ENCODE data around the gene C2CD4C.

The C2CD4C gene

DNA sequence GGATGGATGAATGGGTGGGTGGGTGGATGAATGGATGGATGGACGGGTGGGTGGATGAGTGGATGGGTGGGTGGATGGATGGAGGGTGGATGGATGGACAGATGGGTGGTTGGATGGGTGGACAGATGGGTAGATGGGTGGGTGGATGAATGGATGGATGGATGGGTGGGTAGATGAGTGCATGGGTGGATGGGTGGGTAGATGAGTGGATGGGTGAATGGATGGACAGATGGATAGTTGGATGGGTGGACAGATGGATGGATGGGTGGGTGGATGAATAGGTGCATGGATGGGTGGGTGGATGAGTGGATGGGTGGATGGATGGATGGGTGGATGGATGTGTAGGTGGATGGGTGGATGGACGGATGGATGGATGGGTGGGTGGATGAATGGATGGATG is 34.1 kb upstream of the C2CD4C start:
- no peaks in the 10 kb centered on the region for H3K36me3 ChIP-seq (ENCODE audit: insufficient read depth, insufficient read length, low read length)
- no peak overlapping the region for H3K4me3 ChIP-seq (ENCODE audit: insufficient read length, low read depth)
- H3K9me3 ChIP-seq (ENCODE audit: insufficient read depth, low read length), result no peaks in the 10 kb centered on the region
- H3K9ac ChIP-seq (ENCODE audit: insufficient read length, low read depth), result no peak overlapping the region
- DNase-seq (ENCODE audit: low read depth, low spot score), result no peak
- no peaks in the 10 kb centered on the region for H3K27me3 ChIP-seq (ENCODE audit: insufficient read depth, insufficient read length)
- TF ChIP-seq SUZ12 (IDR thresholded peaks at IDR 0.05; ENCODE audit: extremely low read depth, insufficient read depth, insufficient read length) (no peak), ZNF274 (IDR thresholded peaks at IDR 0.05; ENCODE audit: low read depth, low read length) (no peak), YY1 (IDR thresholded peaks at IDR 0.05; ENCODE audit: insufficient read depth, insufficient read length) (no peak)
- peaks cover 12% of the 10 kb centered on the region for H3K4me1 ChIP-seq (ENCODE audit: insufficient read depth, insufficient read length)

DNA sequence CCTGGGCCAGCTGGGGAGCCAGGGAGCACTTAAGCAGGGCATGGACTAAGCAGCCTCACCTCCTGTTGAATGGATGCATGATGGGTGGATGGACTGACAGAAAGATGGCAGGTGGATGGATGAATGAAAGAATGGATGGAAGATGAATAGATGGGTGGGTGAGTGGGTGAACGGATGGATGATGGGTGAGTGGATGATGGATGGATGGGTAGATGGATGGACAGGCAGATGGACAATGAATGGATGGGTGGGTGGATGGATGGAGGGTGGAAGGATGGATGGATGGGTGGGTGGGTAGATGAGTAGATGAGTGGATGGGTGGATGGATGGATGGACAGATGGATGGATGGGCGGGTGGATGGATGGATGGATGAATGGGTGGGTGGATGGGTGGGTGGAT is 33.1 kb upstream of the C2CD4C start:
- H3K4me1 ChIP-seq (ENCODE audit: insufficient read depth, insufficient read length), result peaks cover 12% of the 10 kb centered on the region
- H3K9me3 ChIP-seq (ENCODE audit: insufficient read depth, low read length), result no peaks in the 10 kb centered on the region
- peaks cover 2% of the 10 kb centered on the region for H3K36me3 ChIP-seq (ENCODE audit: insufficient read depth, insufficient read length, low read length)
- H3K4me3 ChIP-seq (ENCODE audit: insufficient read length, low read depth), result no peak overlapping the region
- no peak for DNase-seq (ENCODE audit: low read depth, low spot score)
- no peaks in the 10 kb centered on the region for H3K27me3 ChIP-seq (ENCODE audit: insufficient read depth, insufficient read length)
- TF ChIP-seq SUZ12 (IDR thresholded peaks at IDR 0.05; ENCODE audit: extremely low read depth, insufficient read depth, insufficient read length) (no peak), ZNF274 (IDR thresholded peaks at IDR 0.05; ENCODE audit: low read depth, low read length) (no peak), YY1 (IDR thresholded peaks at IDR 0.05; ENCODE audit: insufficient read depth, insufficient read length) (no peak)
- H3K9ac ChIP-seq (ENCODE audit: insufficient read length, low read depth), result no peak overlapping the region

- H3K4me1 ChIP-seq (ENCODE audit: insufficient read depth, insufficient read length), result peaks cover 16% of the 10 kb centered on the region
- H3K4me3 ChIP-seq (ENCODE audit: insufficient read length, low read depth), result no peak overlapping the region
- no peak overlapping the region for H3K9ac ChIP-seq (ENCODE audit: insufficient read length, low read depth)
- H3K27me3 ChIP-seq (ENCODE audit: insufficient read depth, insufficient read length), result no peaks in the 10 kb centered on the region
- no peaks in the 10 kb centered on the region for H3K9me3 ChIP-seq (ENCODE audit: insufficient read depth, low read length)
- TF ChIP-seq ZNF274 (IDR thresholded peaks at IDR 0.05; ENCODE audit: low read depth, low read length) (no peak), SUZ12 (IDR thresholded peaks at IDR 0.05; ENCODE audit: extremely low read depth, insufficient read depth, insufficient read length) (no peak), YY1 (IDR thresholded peaks at IDR 0.05; ENCODE audit: insufficient read depth, insufficient read length) (no peak)
- peaks cover 6% of the 10 kb centered on the region for H3K36me3 ChIP-seq (ENCODE audit: insufficient read depth, insufficient read length, low read length)
- DNase-seq (ENCODE audit: low read depth, low spot score), result no peak
Observed at GRCh38 chr19:441213-441836, 32.4 kb upstream of the C2CD4C start.

GRCh38 chr19:440391-441212 is 31.7 kb upstream of the C2CD4C start:
- Histone ChIP-seq H3K4me1 (ENCODE audit: insufficient read depth, insufficient read length) (peaks cover 21% of the 10 kb centered on the region), H3K9ac (ENCODE audit: insufficient read length, low read depth) (no peak overlapping the region), H3K36me3 (ENCODE audit: insufficient read depth, insufficient read length, low read length) (peaks cover 8% of the 10 kb centered on the region), H3K4me3 (ENCODE audit: insufficient read length, low read depth) (no peak overlapping the region), H3K9me3 (ENCODE audit: insufficient read depth, low read length) (no peaks in the 10 kb centered on the region), H3K27me3 (ENCODE audit: insufficient read depth, insufficient read length) (no peaks in the 10 kb centered on the region)
- TF ChIP-seq SUZ12 (IDR thresholded peaks at IDR 0.05; ENCODE audit: extremely low read depth, insufficient read depth, insufficient read length) (no peak), ZNF274 (IDR thresholded peaks at IDR 0.05; ENCODE audit: low read depth, low read length) (no peak), YY1 (IDR thresholded peaks at IDR 0.05; ENCODE audit: insufficient read depth, insufficient read length) (no peak)
- no peak for DNase-seq (ENCODE audit: low read depth, low spot score)

DNA sequence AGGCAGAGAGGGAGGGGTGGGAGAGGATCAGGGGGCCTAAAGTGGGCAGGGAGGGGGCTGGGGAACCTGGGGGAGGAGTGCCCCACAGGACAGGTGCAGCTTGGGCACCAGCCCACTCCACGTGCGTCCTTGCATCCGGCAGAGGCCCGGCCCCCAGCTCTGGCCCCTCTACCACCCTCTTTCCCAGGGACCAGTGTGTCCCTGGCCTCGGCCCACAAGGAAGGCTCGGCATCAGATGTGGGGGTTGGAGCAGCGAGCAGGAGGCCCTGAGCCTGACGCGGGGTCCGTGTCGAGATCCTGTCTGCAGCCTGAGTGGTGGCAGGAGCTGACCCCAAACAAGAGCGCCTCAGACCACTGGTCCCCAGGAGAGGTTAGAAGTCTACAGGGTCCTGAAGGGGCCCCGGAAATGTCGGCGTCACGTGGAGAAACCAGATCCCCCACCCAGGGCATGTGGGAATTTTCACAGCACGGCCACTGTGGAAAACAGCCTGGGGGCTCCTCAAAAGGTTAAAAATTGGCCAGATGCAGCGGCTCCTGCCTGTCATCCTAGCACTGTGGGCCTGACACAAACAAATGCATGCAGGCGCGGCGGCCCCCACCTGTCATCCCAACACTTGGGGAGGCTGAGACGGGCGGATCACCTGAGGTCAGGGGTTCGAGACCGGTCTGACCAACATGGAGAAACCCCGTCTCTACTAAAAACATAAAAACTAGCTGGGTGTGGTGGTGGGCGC is 30.4 kb upstream of the C2CD4C start:
- Histone ChIP-seq H3K4me1 (ENCODE audit: insufficient read depth, insufficient read length) (peaks cover 21% of the 10 kb centered on the region), H3K9me3 (ENCODE audit: insufficient read depth, low read length) (0 out of 2 replicates have a peak, but pooled peaks cover under 1% of the 10 kb centered on the region), H3K9ac (ENCODE audit: insufficient read length, low read depth) (no peak overlapping the region), H3K4me3 (ENCODE audit: insufficient read length, low read depth) (no peak overlapping the region), H3K27me3 (ENCODE audit: insufficient read depth, insufficient read length) (no peaks in the 10 kb centered on the region), H3K36me3 (ENCODE audit: insufficient read depth, insufficient read length, low read length) (peaks cover 11% of the 10 kb centered on the region)
- no peak for TF ChIP-seq YY1 (IDR thresholded peaks at IDR 0.05; ENCODE audit: insufficient read depth, insufficient read length)
- no peak for TF ChIP-seq ZNF274 (IDR thresholded peaks at IDR 0.05; ENCODE audit: low read depth, low read length)
- no peak for TF ChIP-seq SUZ12 (IDR thresholded peaks at IDR 0.05; ENCODE audit: extremely low read depth, insufficient read depth, insufficient read length)
- no peak for DNase-seq (ENCODE audit: low read depth, low spot score)

DNA sequence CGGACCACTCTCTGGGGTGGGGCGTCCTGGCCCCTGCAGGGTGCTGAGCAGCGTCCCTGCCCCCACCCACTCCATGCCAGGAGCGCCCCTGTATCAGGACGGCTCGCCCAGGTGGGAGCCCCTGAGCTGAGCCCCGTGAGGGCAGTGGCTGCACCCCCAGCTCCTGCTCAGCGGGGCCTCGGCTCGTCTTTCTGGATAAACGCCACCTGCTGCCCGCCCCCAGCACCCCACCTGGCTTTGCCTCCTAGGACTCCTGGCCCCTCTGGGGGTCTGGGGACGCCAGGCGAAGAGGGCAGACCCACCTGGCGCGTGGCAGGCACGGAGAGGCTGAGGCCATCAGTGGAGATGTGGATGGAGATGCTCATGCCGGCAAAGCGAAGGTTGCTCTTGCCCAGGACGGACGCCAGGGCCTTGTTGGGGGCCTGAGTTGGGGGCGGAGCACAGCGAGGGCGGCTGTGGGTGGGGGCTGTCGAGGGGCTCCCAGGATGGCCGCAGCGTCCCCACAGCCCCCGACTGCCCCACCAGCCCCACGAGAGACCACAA is 29.5 kb upstream of the C2CD4C start:
- H3K27me3 ChIP-seq (ENCODE audit: insufficient read depth, insufficient read length), result no peaks in the 10 kb centered on the region
- H3K9me3 ChIP-seq (ENCODE audit: insufficient read depth, low read length), result peaks cover 6% of the 10 kb centered on the region; the same call in 1 of the 2 replicates

More for the DNA sequence above, 29.5 kb upstream of the C2CD4C start:
- peaks cover 15% of the 10 kb centered on the region for H3K36me3 ChIP-seq (ENCODE audit: insufficient read depth, insufficient read length, low read length)
- H3K4me3 ChIP-seq (ENCODE audit: insufficient read length, low read depth), result no peak overlapping the region
- H3K9ac ChIP-seq (ENCODE audit: insufficient read length, low read depth), result no peak overlapping the region
- TF ChIP-seq YY1 (IDR thresholded peaks at IDR 0.05; ENCODE audit: insufficient read depth, insufficient read length) (no peak), ZNF274 (IDR thresholded peaks at IDR 0.05; ENCODE audit: low read depth, low read length) (no peak), SUZ12 (IDR thresholded peaks at IDR 0.05; ENCODE audit: extremely low read depth, insufficient read depth, insufficient read length) (no peak)
- H3K4me1 ChIP-seq (ENCODE audit: insufficient read depth, insufficient read length), result peaks cover 21% of the 10 kb centered on the region
- no peak for DNase-seq (ENCODE audit: low read depth, low spot score)
